Astrocyte of the spinal cord (primary cell): Measurements from ENCODE around the gene UVSSA.

Experiments
- DNase-seq: peaks from one replicate; pipeline ENCODE4 v3.0.0; 2011; ENCODE audit warnings: low read depth, low spot score
- H3K4me3 ChIP-seq: 2 replicates; pipeline ENCODE4 v1.5.1; 2011; ENCODE audit warnings: low read depth, mild to moderate bottlenecking, low read length, moderate library complexity
- CTCF ChIP-seq: IDR thresholded peaks from 2 replicates; pipeline ENCODE4 v1.5.1; 2012; ENCODE audit warnings: low read depth, mild to moderate bottlenecking, low read length, inconsistent platforms
- in situ Hi-C: cut with HindIII; loops from 2 replicates; pipeline ENCODE4 v1.10.0; 2017; ENCODE audit warnings: low sequenced_read_pairs

Gene UVSSA

GRCh38 chr4:1345903-1346780, 866 bp upstream of the UVSSA start:
- H3K4me3 ChIP-seq = peak overlapping the region; percentile 69
- in situ Hi-C loops = no loop called here
- TF ChIP-seq CTCF = peak; percentile 41
- DNase-seq = peak; percentile 43

DNA sequence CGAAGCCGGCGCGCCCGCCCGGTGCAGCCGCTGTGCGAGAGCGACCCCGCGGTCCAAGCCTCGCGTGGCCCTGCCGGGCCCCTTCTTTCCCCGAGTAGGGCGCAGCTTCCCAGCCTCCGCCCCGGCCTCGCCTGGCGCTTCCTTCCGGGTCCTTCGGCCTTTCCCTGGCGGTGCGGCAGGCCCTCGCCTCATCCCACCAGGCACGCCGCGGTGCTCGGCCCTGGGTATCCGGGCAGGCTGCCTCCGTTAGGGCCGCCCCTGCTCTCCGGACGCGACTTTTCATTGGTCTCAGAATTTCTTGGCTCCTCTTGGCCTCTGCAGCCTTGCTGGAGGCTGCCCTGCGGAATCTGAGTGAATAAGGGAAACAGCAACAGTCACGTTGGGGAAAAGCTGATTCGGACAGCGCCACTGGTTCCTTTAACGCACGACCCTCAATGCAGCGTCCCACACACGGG, 429 bp downstream of the UVSSA start:
- TF ChIP-seq CTCF = no peak
- in situ Hi-C loops = no loop called here
- peak overlapping the region; percentile 52 for H3K4me3 ChIP-seq
- DNase-seq = peak; percentile 84

DNA sequence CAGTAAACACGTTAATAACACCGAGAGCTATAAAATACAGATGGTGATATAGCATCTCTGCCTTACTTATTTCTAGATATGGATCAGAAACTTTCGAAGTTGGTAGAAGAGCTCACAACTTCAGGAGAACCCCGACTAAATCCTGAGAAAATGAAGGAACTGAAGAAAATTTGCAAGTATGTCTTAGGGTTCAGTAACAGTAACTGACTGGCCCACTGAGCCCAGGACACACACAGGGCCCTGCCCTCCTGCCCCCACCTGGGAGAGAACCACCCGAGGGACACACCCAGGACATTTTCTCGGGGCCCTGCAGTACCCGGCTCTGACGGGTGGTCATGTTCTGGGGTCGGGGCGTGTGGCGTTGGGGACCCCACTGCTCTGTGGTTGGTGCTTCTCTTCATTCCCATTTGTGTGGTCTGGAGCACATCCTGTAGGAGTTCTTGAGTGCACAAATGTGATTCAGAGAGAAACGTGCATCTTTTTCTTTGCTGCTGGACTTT, 1.1 kb downstream of the UVSSA start:
- in situ Hi-C loops = no loop called here
- TF ChIP-seq CTCF = no peak
- DNase-seq = no peak
- peak overlapping the region; percentile 52 for H3K4me3 ChIP-seq

GRCh38 chr4:1348746-1349145, 1.7 kb downstream of the UVSSA start:
- TF ChIP-seq CTCF = no peak
- in situ Hi-C loops = no loop called here
- DNase-seq = no peak
- H3K4me3 ChIP-seq = no peak overlapping the region

GRCh38 chr4:1349359-1350168, 2.6 kb downstream of the UVSSA start:
- DNase-seq = no peak
- in situ Hi-C loops = no loop called here
- H3K4me3 ChIP-seq = no peak overlapping the region
- no peak for TF ChIP-seq CTCF

GRCh38 chr4:1350169-1350520, 3.1 kb downstream of the UVSSA start:
- in situ Hi-C loops = no loop called here
- TF ChIP-seq CTCF = no peak
- no peak overlapping the region for H3K4me3 ChIP-seq
- DNase-seq = no peak
